ENCODE measurements around the gene SLC12A3.

SLC12A3 gene

GRCh38 chr16:56858374-56858773, 6.6 kb upstream of the SLC12A3 start:
- no peak for DNase-seq (ENCODE audit: low read depth)
- no peak overlapping the region for H3K4me3 ChIP-seq (ENCODE audit: control insufficient read depth, low read depth, low read length)
- TF ChIP-seq CTCF (IDR thresholded peaks at IDR 0.05; ENCODE audit: control insufficient read depth, insufficient read depth, low read depth, low read length, missing control alignments) = no peak

GRCh38 chr16:56859636-56860035, 5.4 kb upstream of the SLC12A3 start:
- no peak overlapping the region for H3K4me3 ChIP-seq (ENCODE audit: control insufficient read depth, low read depth, low read length)
- DNase-seq (ENCODE audit: low read depth) = no peak
- no peak for TF ChIP-seq CTCF (IDR thresholded peaks at IDR 0.05; ENCODE audit: control insufficient read depth, insufficient read depth, low read depth, low read length, missing control alignments)

- no peak overlapping the region for H3K4me3 ChIP-seq (ENCODE audit: control insufficient read depth, low read depth, low read length)
- no peak for TF ChIP-seq CTCF (IDR thresholded peaks at IDR 0.05; ENCODE audit: control insufficient read depth, insufficient read depth, low read depth, low read length, missing control alignments)
- DNase-seq (ENCODE audit: low read depth) = no peak
Measured at GRCh38 chr16:56860226-56861020, 4.6 kb upstream of the SLC12A3 start.

- H3K4me3 ChIP-seq (ENCODE audit: control insufficient read depth, low read depth, low read length) = no peak overlapping the region
- no peak for DNase-seq (ENCODE audit: low read depth)
- no peak for TF ChIP-seq CTCF (IDR thresholded peaks at IDR 0.05; ENCODE audit: control insufficient read depth, insufficient read depth, low read depth, low read length, missing control alignments)
Measured at GRCh38 chr16:56861092-56861610, 3.9 kb upstream of the SLC12A3 start.

GRCh38 chr16:56861756-56862155, 3.3 kb upstream of the SLC12A3 start:
- DNase-seq (ENCODE audit: low read depth) = no peak
- no peak overlapping the region for H3K4me3 ChIP-seq (ENCODE audit: control insufficient read depth, low read depth, low read length)
- no peak for TF ChIP-seq CTCF (IDR thresholded peaks at IDR 0.05; ENCODE audit: control insufficient read depth, insufficient read depth, low read depth, low read length, missing control alignments)

- no peak for TF ChIP-seq CTCF (IDR thresholded peaks at IDR 0.05; ENCODE audit: control insufficient read depth, insufficient read depth, low read depth, low read length, missing control alignments)
- no peak overlapping the region for H3K4me3 ChIP-seq (ENCODE audit: control insufficient read depth, low read depth, low read length)
- DNase-seq (ENCODE audit: low read depth) = no peak
Measured at GRCh38 chr16:56862776-56863175, 2.2 kb upstream of the SLC12A3 start.
